ENCODE results near the gene TRMT6. TPM values are rescaled to one million over a fixed set of nuclear protein-coding genes. Genes with fewer than 3 reads are reported as not detected.

The TRMT6 gene
- total and polyA plus RNA-seq, 10 donors, result 8.5 to 15.2 (median 10.9) TPM

DNA sequence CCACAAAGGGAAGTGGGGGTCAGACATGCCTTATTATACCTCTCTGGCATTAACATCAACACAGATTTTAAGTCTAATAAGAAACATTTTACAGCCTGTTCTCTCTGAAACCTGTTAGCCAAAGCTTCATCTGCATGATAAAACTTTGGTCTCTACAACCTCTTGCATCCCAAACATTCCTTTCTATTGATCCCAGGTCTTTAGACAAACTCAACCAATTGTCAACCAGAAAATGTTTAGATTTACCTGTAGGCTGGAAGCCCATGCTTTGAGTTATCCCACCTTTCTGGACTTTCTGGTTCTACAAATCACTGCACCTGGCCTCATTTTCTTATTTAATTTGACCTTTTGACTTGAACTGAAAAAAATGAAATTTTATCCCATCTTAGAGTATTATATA lies 20.9 kb upstream of the TRMT6 start:
- no peak for DNase-seq
- Histone ChIP-seq H3K27ac (no peak overlapping the region), H3K9me3 (no peaks in the 10 kb centered on the region), H3K4me1 (no peaks in the 10 kb centered on the region), H3K4me3 (no peak overlapping the region), H3K36me3 (peaks cover 0 to 88% (median 17%) of the 10 kb centered on the region in 6 donors), H3K27me3 (replicated peaks in 1 of 7) (no peaks in the 10 kb centered on the region)
- intact Hi-C loops (cut with DNase I; ENCODE audit: low total_unique reads), result no loop called here
- TF ChIP-seq POLR2AphosphoS5 (IDR thresholded peaks at IDR 0.05) (no peak), POLR2A (IDR thresholded peaks at IDR 0.05) (no peak)
- TF ChIP-seq, protein P1, sequence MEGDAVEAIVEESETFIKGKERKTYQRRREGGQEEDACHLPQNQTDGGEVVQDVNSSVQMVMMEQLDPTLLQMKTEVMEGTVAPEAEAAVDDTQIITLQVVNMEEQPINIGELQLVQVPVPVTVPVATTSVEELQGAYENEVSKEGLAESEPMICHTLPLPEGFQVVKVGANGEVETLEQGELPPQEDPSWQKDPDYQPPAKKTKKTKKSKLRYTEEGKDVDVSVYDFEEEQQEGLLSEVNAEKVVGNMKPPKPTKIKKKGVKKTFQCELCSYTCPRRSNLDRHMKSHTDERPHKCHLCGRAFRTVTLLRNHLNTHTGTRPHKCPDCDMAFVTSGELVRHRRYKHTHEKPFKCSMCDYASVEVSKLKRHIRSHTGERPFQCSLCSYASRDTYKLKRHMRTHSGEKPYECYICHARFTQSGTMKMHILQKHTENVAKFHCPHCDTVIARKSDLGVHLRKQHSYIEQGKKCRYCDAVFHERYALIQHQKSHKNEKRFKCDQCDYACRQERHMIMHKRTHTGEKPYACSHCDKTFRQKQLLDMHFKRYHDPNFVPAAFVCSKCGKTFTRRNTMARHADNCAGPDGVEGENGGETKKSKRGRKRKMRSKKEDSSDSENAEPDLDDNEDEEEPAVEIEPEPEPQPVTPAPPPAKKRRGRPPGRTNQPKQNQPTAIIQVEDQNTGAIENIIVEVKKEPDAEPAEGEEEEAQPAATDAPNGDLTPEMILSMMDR (IDR thresholded peaks at IDR 0.05 in 8 of 11, conservative IDR thresholded peaks at IDR 0.05 in 3 of 11), result no peak

DNA sequence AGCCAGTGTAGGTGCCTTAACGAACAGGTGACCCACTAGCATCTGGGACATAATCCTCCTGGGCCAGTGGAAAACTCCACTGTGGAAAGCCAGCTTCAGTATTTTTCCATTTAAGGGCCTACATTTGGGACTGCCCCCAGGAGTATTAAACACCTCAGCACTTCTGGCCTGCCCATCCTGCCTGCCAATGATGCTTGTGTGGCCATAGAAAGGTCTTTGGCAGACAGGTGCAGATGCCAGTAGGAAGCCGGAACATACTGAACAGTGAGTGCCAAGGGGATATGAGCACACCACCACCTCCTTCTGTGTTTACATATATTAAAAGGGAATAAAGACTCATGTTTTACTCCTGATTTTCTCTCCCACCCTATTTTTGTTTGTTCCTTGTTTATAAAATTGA lies 20.0 kb upstream of the TRMT6 start:
- intact Hi-C loops (cut with DNase I; ENCODE audit: low total_unique reads), result no loop called here
- no peak overlapping the region for H3K4me3 ChIP-seq
- TF ChIP-seq POLR2AphosphoS5 (IDR thresholded peaks at IDR 0.05), result no peak
- TF ChIP-seq POLR2A (IDR thresholded peaks at IDR 0.05), result no peak
- TF ChIP-seq, protein P1 (IDR thresholded peaks at IDR 0.05 in 8 of 11, conservative IDR thresholded peaks at IDR 0.05 in 3 of 11), result no peak
- peaks cover 0 to 89% (median 17%) of the 10 kb centered on the region in 6 donors for H3K36me3 ChIP-seq
- 95 to 98% (median 96%) methylated on average over 2 of the region's 2 CpGs for WGBS, 5 donors
- no peaks in the 10 kb centered on the region for H3K4me1 ChIP-seq
- no peaks in the 10 kb centered on the region for H3K9me3 ChIP-seq
- no peaks in the 10 kb centered on the region for H3K27me3 ChIP-seq (replicated peaks in 1 of 7)
- no peak for DNase-seq
- H3K27ac ChIP-seq, result no peak overlapping the region

DNA sequence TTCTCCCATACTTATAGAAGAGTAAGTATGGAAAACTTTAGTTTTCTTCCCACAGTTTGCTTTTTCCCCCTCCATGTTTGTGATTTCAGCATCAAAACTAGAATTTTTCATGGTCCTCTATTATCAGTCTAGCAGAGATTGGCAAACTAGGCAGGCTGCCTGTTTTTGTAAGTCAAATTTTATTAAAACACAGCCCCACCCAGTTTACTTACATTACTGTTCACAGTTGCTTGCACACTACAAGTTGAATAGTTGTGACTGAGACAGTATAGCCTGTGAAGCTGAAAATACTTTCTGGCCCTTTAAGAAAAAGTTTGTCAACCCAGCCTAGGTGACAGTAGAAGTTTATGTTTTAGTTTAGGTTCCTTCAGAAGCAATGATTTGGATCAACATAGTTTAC lies 19.6 kb upstream of the TRMT6 start:
- no peaks in the 10 kb centered on the region for H3K4me1 ChIP-seq
- intact Hi-C loops (cut with DNase I; ENCODE audit: low total_unique reads), result no loop called here
- peaks cover 0 to 89% (median 19%) of the 10 kb centered on the region in 6 donors for H3K36me3 ChIP-seq
- no peaks in the 10 kb centered on the region for H3K9me3 ChIP-seq
- TF ChIP-seq POLR2AphosphoS5 (IDR thresholded peaks at IDR 0.05), result no peak
- no peak for TF ChIP-seq POLR2A (IDR thresholded peaks at IDR 0.05)
- TF ChIP-seq, protein P1 (IDR thresholded peaks at IDR 0.05 in 8 of 11, conservative IDR thresholded peaks at IDR 0.05 in 3 of 11), result no peak
- H3K27ac ChIP-seq, result no peak overlapping the region
- H3K4me3 ChIP-seq, result no peak overlapping the region
- no peak for DNase-seq
- no peaks in the 10 kb centered on the region for H3K27me3 ChIP-seq (replicated peaks in 1 of 7)

DNA sequence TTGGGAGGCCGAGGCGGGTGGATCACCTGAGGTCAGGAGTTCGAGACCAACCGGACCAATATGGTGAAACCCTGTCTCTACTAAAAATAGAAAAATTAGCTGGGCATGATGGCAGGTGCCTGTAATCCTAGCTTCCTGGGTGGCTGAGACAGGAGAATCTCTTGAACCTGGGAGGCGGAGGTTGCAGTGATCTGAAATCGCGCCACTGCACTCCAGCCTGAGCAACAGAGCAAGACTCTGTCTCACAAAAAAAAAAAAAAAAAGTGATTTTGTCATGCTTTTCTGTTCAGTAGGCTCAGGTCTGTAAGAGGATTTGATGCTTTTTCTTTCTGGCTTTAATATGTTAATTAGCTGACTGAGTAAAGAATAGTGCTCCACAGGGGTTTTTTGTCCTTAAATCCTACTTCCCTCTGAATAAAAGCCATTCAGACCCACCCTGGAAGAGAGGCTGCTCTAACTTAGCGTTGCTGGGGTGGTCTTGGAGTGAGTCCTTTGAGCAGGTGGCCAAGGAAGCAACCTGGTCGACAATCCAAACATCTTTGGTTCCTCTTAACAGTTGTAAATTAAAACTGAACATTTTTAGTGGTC lies 19.1 kb upstream of the TRMT6 start:
- Histone ChIP-seq H3K27me3 (replicated peaks in 1 of 7) (no peaks in the 10 kb centered on the region), H3K9me3 (no peaks in the 10 kb centered on the region), H3K36me3 (peaks cover 0 to 90% (median 22%) of the 10 kb centered on the region in 6 donors), H3K27ac (no peak overlapping the region), H3K4me3 (no peak overlapping the region), H3K4me1 (no peaks in the 10 kb centered on the region)
- intact Hi-C loops (cut with DNase I; ENCODE audit: low total_unique reads), result no loop called here
- no peak for DNase-seq
- WGBS, 5 donors, result 89 to 93% (median 92%) methylated on average over 9 of the region's 9 CpGs
- TF ChIP-seq, protein P1 (IDR thresholded peaks at IDR 0.05 in 8 of 11, conservative IDR thresholded peaks at IDR 0.05 in 3 of 11), result no peak

Measured in spleen (tissue), 11 donors.